ENCODE measurements around the gene KIAA1755. TPM values are rescaled to one million over a fixed set of nuclear protein-coding genes. Genes with fewer than 3 reads are reported as not detected.

The KIAA1755 gene
- total RNA-seq, 1 donor from 2014 or later = 1.6 TPM

DNA sequence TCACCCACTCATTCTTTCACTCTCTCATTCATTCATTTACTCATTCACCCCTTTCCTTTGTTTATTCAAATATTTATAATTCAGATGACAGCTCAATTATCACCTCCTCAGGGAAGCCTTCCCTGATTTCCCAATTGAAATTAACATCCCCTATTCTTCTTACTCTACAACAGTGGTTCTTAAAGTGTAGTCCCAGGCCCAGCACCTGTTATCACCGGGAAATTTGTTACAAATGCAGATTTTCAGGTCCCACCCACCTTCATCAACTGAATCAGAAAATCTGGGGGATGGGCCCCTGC lies 30.3 kb downstream of the KIAA1755 start:
- no peak for DNase-seq
- Mint-ChIP-seq H3K9me3 (ENCODE audit: unreplicated experiment) (no peaks in the 10 kb centered on the region), H3K4me1 (ENCODE audit: low read depth, unreplicated experiment) (no peaks in the 10 kb centered on the region), H3K27ac (ENCODE audit: unreplicated experiment) (no peak overlapping the region), H3K4me3 (ENCODE audit: unreplicated experiment) (no peak overlapping the region), H3K27me3 (ENCODE audit: unreplicated experiment) (no peaks in the 10 kb centered on the region), H3K36me3 (ENCODE audit: unreplicated experiment) (no peaks in the 10 kb centered on the region)
- TF ChIP-seq, protein P1, sequence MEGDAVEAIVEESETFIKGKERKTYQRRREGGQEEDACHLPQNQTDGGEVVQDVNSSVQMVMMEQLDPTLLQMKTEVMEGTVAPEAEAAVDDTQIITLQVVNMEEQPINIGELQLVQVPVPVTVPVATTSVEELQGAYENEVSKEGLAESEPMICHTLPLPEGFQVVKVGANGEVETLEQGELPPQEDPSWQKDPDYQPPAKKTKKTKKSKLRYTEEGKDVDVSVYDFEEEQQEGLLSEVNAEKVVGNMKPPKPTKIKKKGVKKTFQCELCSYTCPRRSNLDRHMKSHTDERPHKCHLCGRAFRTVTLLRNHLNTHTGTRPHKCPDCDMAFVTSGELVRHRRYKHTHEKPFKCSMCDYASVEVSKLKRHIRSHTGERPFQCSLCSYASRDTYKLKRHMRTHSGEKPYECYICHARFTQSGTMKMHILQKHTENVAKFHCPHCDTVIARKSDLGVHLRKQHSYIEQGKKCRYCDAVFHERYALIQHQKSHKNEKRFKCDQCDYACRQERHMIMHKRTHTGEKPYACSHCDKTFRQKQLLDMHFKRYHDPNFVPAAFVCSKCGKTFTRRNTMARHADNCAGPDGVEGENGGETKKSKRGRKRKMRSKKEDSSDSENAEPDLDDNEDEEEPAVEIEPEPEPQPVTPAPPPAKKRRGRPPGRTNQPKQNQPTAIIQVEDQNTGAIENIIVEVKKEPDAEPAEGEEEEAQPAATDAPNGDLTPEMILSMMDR (IDR thresholded peaks at IDR 0.05; ENCODE audit: partially characterized antibody, unreplicated experiment) = no peak

DNA sequence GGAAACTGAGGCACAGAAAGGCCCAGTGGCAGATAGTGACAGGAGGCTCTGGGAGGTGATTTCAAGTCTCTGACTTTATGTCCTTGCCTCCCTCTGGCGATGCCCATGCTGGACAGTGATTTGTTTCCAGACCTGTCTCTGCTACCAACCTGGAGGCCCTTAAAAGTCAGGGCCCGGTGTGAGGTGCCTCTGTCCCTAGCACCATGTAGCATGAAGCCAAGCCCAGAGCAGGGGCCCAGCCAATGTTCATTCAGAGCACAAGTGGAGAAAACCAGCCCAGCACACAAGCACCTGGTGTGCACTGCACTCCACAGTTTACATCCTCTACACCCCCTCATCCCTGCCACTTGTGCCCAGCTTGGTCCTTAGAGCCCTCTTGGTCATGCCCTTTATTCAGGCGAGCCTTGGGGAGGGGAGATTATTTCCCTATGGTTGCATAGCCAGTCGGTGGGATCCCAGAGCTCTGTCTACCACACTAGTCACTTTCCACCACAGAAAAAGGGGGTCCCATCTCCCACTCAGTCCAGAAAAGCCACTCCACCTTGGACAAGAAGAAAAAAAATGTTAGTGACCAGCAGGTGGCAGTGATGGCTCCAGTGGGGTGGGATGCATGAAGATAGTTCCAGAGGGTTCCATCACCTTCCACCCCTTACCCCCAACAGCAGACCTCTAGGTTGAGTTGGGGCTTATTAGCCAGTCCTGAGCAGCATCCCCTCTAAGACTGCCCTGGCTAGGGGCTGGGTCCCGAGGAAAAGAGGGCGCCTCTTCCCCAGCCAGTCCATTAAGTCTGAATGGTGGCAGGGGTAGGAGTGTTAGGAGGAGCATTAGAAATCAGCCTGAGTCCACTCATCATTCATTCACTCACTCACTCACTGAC lies 30.9 kb downstream of the KIAA1755 start:
- TF ChIP-seq, protein P1 (IDR thresholded peaks at IDR 0.05; ENCODE audit: partially characterized antibody, unreplicated experiment) = peak; percentile 67
- H3K27ac Mint-ChIP-seq (ENCODE audit: unreplicated experiment) = no peak overlapping the region
- H3K27me3 Mint-ChIP-seq (ENCODE audit: unreplicated experiment) = no peaks in the 10 kb centered on the region
- no peak for DNase-seq
- H3K4me1 Mint-ChIP-seq (ENCODE audit: low read depth, unreplicated experiment) = no peaks in the 10 kb centered on the region
- no peak overlapping the region for H3K4me3 Mint-ChIP-seq (ENCODE audit: unreplicated experiment)
- H3K9me3 Mint-ChIP-seq (ENCODE audit: unreplicated experiment) = no peaks in the 10 kb centered on the region
- H3K36me3 Mint-ChIP-seq (ENCODE audit: unreplicated experiment) = no peaks in the 10 kb centered on the region

DNA sequence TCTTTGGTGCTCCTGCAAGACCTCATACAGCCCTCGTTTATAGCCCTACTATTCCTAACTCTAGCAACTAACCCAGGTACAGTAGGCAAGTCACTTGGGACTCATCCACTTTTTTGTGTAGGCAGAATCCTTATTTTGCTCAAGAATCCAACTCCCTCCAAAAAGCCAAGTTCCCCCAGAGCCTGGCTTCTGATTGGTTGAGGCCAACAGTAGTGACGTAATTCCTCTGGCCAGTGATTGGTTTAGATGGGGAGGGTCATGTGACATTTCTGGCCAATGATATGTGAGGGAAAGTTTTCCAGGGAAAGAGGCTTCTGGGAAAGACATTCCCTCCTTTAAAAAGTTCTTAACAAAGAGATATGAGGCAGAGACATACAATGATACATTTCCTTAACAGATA lies 32.1 kb downstream of the KIAA1755 start:
- H3K4me1 Mint-ChIP-seq (ENCODE audit: low read depth, unreplicated experiment) = no peaks in the 10 kb centered on the region
- H3K36me3 Mint-ChIP-seq (ENCODE audit: unreplicated experiment) = no peaks in the 10 kb centered on the region
- no peak overlapping the region for H3K27ac Mint-ChIP-seq (ENCODE audit: unreplicated experiment)
- H3K4me3 Mint-ChIP-seq (ENCODE audit: unreplicated experiment) = no peak overlapping the region
- no peak for DNase-seq
- H3K27me3 Mint-ChIP-seq (ENCODE audit: unreplicated experiment) = no peaks in the 10 kb centered on the region
- TF ChIP-seq, protein P1 (IDR thresholded peaks at IDR 0.05; ENCODE audit: partially characterized antibody, unreplicated experiment) = no peak
- no peaks in the 10 kb centered on the region for H3K9me3 Mint-ChIP-seq (ENCODE audit: unreplicated experiment)

DNA sequence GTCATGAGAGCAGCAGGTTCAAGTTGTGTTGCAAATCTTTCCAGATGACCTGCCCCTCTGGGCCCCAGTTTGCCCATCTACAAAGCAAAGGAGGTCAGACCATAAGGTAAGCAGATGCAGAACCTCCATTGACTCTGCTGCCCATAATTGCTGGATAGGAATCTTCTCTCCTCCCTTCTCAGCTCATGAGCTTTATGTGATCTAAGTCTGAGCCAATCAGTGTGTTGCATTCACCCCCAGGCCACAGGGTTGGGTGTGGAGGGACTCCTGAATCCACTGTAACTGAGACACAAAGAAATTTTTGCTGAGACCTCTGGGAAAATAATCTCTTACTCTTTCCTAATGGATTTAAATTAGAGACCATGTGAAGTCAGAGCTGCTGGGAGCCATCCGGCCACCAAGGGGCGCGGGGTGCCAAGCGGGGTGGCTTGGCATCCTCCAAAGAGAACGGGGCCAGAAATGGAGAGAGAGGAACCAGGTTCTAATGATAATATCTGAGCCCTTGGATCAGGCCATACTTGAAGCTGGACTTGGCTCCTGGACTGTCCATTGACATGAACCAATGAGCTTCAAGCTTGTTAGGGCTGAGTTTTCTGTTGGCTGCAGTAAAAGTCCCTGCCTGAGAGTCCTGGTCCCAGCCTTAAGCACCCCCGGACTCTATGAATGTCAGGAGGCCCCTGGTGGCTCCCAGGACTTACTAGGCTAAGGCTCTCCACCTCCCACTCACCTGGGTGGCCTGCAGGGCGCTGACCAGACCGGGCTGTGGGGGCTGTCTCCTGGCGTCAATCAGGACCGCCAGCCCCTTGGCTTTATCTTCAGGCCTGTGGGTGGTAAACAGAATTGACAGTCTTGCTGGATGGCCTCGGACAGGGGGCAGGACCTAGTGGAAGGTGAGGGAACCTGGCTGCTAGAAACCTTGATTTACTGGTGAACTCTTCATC lies 32.8 kb downstream of the KIAA1755 start:
- Mint-ChIP-seq H3K27ac (ENCODE audit: unreplicated experiment) (no peak overlapping the region), H3K9me3 (ENCODE audit: unreplicated experiment) (no peaks in the 10 kb centered on the region), H3K27me3 (ENCODE audit: unreplicated experiment) (no peaks in the 10 kb centered on the region), H3K4me1 (ENCODE audit: low read depth, unreplicated experiment) (no peaks in the 10 kb centered on the region), H3K36me3 (ENCODE audit: unreplicated experiment) (no peaks in the 10 kb centered on the region), H3K4me3 (ENCODE audit: unreplicated experiment) (no peak overlapping the region)
- DNase-seq = no peak
- TF ChIP-seq, protein P1 (IDR thresholded peaks at IDR 0.05; ENCODE audit: partially characterized antibody, unreplicated experiment) = no peak
